GM23338 (cell line): ENCODE data around the gene TRIOBP. TPM values are rescaled to one million over a fixed set of nuclear protein-coding genes. Genes with fewer than 3 reads are reported as not detected.

Source experiments
- ATAC-seq: fragments of 200-7000 bp; cut with Tn5 transposase; 3 replicates; pipeline ENCODE4 v1.9.1; 2020
- DNase-seq: peaks from one replicate; pipeline ENCODE4 v3.0.0-alpha.2; 2015; ENCODE audit warnings: low spot score
- H2AFZ ChIP-seq: fragments of 200-600 bp; sonication (generic); 2 replicates; pipeline ENCODE4 v1.8.0; 2016; ENCODE audit warnings: antibody characterized with exemption, mild to moderate bottlenecking, moderate library complexity
- H3F3A ChIP-seq: fragments of 200-600 bp; sonication (generic); replicated peaks from 2 replicates; pipeline ENCODE4 v1.8.0; 2017; ENCODE audit warnings: antibody characterized with exemption, mixed run types, low read depth
- H3K27ac ChIP-seq: fragments of 200-600 bp; sonication (generic); 2 replicates; pipeline ENCODE4 v1.6.1; 2016; ENCODE audit warnings: low read depth
- H3K27me3 ChIP-seq: fragments of 200-600 bp; sonication (generic); 2 replicates; pipeline ENCODE4 v1.8.0; 2016; ENCODE audit warnings: mild to moderate bottlenecking, mixed run types, moderate library complexity; ENCODE audit not compliant: insufficient read depth
- H3K36me3 ChIP-seq: fragments of 200-600 bp; sonication (generic); 2 replicates; pipeline ENCODE4 v1.8.0; 2016; ENCODE audit warnings: mild to moderate bottlenecking; ENCODE audit not compliant: insufficient read depth
- H3K4me1 ChIP-seq: fragments of 200-600 bp; sonication (generic); 2 replicates; pipeline ENCODE4 v1.8.0; 2016; ENCODE audit warnings: mild to moderate bottlenecking, moderate library complexity; ENCODE audit not compliant: insufficient read depth
- H3K4me2 ChIP-seq: fragments of 200-600 bp; sonication (generic); 2 replicates; pipeline ENCODE4 v1.7.1; 2017; ENCODE audit warnings: mixed run types
- H3K4me3 ChIP-seq: fragments of 200-600 bp; sonication (generic); 2 replicates; pipeline ENCODE4 v1.6.1; 2016; ENCODE audit warnings: mixed run types
- H3K79me2 ChIP-seq: fragments of 200-600 bp; sonication (generic); replicated peaks from 2 replicates; pipeline ENCODE4 v1.8.0; 2017; ENCODE audit warnings: mild to moderate bottlenecking; ENCODE audit not compliant: insufficient read depth
- H3K9me2 ChIP-seq: fragments of 200-600 bp; sonication (generic); 2 replicates; pipeline ENCODE4 v1.8.0; 2017; ENCODE audit not compliant: insufficient read depth
- H4K20me1 ChIP-seq: fragments of 200-600 bp; sonication (generic); replicated peaks from 2 replicates; pipeline ENCODE4 v1.8.0; 2017; ENCODE audit warnings: mild to moderate bottlenecking; ENCODE audit not compliant: insufficient read depth
- H3K27ac Mint-ChIP-seq: 2 replicates; pipeline ENCODE4 v1.8.0; 2020; ENCODE audit warnings: inconsistent platforms, mild to moderate bottlenecking, moderate library complexity, mixed read lengths
- H3K27me3 Mint-ChIP-seq: 3 replicates; pipeline ENCODE4 v1.8.0; 2022; ENCODE audit warnings: low read depth, mild to moderate bottlenecking, moderate library complexity, mixed read lengths, inconsistent platforms; ENCODE audit not compliant: insufficient read depth, poor library complexity
- H3K36me3 Mint-ChIP-seq: 3 replicates; pipeline ENCODE4 v1.8.0; 2021; ENCODE audit warnings: low read depth, mild to moderate bottlenecking, inconsistent platforms, moderate library complexity, mixed read lengths
- H3K4me1 Mint-ChIP-seq: 3 replicates; pipeline ENCODE4 v1.8.0; 2020; ENCODE audit warnings: mild to moderate bottlenecking, inconsistent platforms, mixed read lengths
- H3K4me3 Mint-ChIP-seq: 3 replicates; pipeline ENCODE4 v1.8.0; 2021; ENCODE audit warnings: moderate library complexity, mild to moderate bottlenecking, inconsistent platforms, mixed read lengths
- H3K9me3 Mint-ChIP-seq: 3 replicates; pipeline ENCODE4 v1.8.0; 2020; ENCODE audit warnings: moderate library complexity, mild to moderate bottlenecking, inconsistent platforms, mixed read lengths
- CREB1 ChIP-seq: fragments of 250-450 bp; sonication (Bioruptor Pico); IDR thresholded peaks from 2 replicates; pipeline ENCODE4 v1.5.0; 2020; ENCODE audit warnings: low read depth, mild to moderate bottlenecking, moderate library complexity
- CTCF ChIP-seq, 2 experiments: fragments of 200-600 bp in 1 of 2; sonication (generic) in 1 of 2; conservative IDR thresholded peaks; 2 replicates each; pipeline versions ENCODE4 v1.5.1 to v1.6.1; 2016 to 2017; ENCODE audit warnings: antibody characterized with exemption in 2 of 2, low read depth in 2 of 2, mild to moderate bottlenecking in 2 of 2, moderate library complexity in 1 of 2
- EZH2 ChIP-seq: fragments of 200-600 bp; sonication (generic); IDR thresholded peaks from one replicate; pipeline ENCODE4 v1.8.0; 2017; ENCODE audit warnings: antibody characterized with exemption, mild to moderate bottlenecking, low read depth; ENCODE audit not compliant: unreplicated experiment
- EZH2phosphoT487 ChIP-seq: fragments of 200-600 bp; sonication (generic); IDR thresholded peaks from one replicate; pipeline ENCODE4 v1.8.1; 2018; ENCODE audit warnings: antibody characterized with exemption; ENCODE audit not compliant: unreplicated experiment
- NANOG ChIP-seq: IDR thresholded peaks from 2 replicates; pipeline ENCODE4 v1.6.1; 2016; ENCODE audit warnings: antibody characterized with exemption, borderline replicate concordance
- REST ChIP-seq: IDR thresholded peaks from one replicate; pipeline ENCODE4 v1.6.1; 2018; ENCODE audit warnings: antibody characterized with exemption; ENCODE audit not compliant: unreplicated experiment
- STAT1 ChIP-seq: IDR thresholded peaks from one replicate; pipeline ENCODE4 v1.6.1; 2016; ENCODE audit warnings: antibody characterized with exemption; ENCODE audit not compliant: unreplicated experiment
- ZNF331 ChIP-seq: fragments of 250-450 bp; sonication (Bioruptor Pico); IDR thresholded peaks from 2 replicates; pipeline ENCODE4 v1.5.0; 2020; ENCODE audit warnings: low read depth, mild to moderate bottlenecking, moderate library complexity
- ZNF462 ChIP-seq: fragments of 250-450 bp; sonication (Bioruptor Pico); IDR thresholded peaks from 2 replicates; pipeline ENCODE4 v1.5.0; 2020; ENCODE audit warnings: mild to moderate bottlenecking, moderate library complexity
- polyA plus RNA-seq: library from polyadenylated mRNA; unstranded; fragments of >200 nt; fragmentation: Nextera tagmentation; extraction: Ambion mirVana; gene quantifications from 2 replicates; pipeline ENCODE4 v1.2.1, GENCODE V29; 2016
- total RNA-seq: library from RNA; depleted of rRNA; stranded (reverse); fragments of >200 nt; shearing (Covaris generic); gene quantifications from 2 replicates; pipeline ENCODE4 v1.2.3, GENCODE V29; 2014

TRIOBP gene
- total and polyA plus RNA-seq, 2 experiments from 2014 or later, result 21.4 to 48.4 TPM

GRCh38 chr22:37681556-37682049 is 15.2 kb upstream of the TRIOBP start:
- H3K36me3 Mint-ChIP-seq, result no peaks in the 10 kb centered on the region; the same call in 2 of the 3 replicates
- H3K4me3 Mint-ChIP-seq, result no peak overlapping the region
- H3K36me3 ChIP-seq, result no peaks in the 10 kb centered on the region
- peaks cover 9% of the 10 kb centered on the region for H3K4me1 Mint-ChIP-seq
- DNase-seq, result peak; percentile 91
- H3K4me3 ChIP-seq, result no peak overlapping the region
- no peaks in the 10 kb centered on the region; the same call in 2 of the 3 replicates for H3K9me3 Mint-ChIP-seq
- no peaks in the 10 kb centered on the region for H3K27me3 ChIP-seq
- no peak overlapping the region for H3K4me2 ChIP-seq
- H3K4me1 ChIP-seq, result no peaks in the 10 kb centered on the region; the same call in 1 of the 2 replicates
- H4K20me1 ChIP-seq, result no peaks in the 10 kb centered on the region; the same call in 1 of the 2 replicates
- ATAC-seq, result peak; percentile 56
- H2AFZ ChIP-seq, result no peak overlapping the region
- TF ChIP-seq NANOG, result no peak
- no peak for TF ChIP-seq ZNF462 (CRISPR knock-in tag)
- no peak for TF ChIP-seq EZH2phosphoT487
- no peak for TF ChIP-seq ZNF331
- TF ChIP-seq REST, result no peak
- TF ChIP-seq CREB1, result peak; percentile 57
- no peak for TF ChIP-seq STAT1
- TF ChIP-seq EZH2, result no peak
- TF ChIP-seq CTCF (conservative IDR thresholded peaks at IDR 0.05; ENCODE audit: low read depth in 2 of 2), result peak; percentile 83 to 97
- no peaks in the 10 kb centered on the region for H3K9me2 ChIP-seq
- H3K79me2 ChIP-seq, result peaks cover under 1% of the 10 kb centered on the region; the same call in 1 of the 2 replicates
- H3K27ac ChIP-seq, result no peak overlapping the region
- peaks cover 2% of the 10 kb centered on the region for H3K27me3 Mint-ChIP-seq
- peaks cover 9% of the 10 kb centered on the region; the same call in 1 of the 2 replicates for H3F3A ChIP-seq
- H3K27ac Mint-ChIP-seq, result no peak overlapping the region
